Stromal cell of bone marrow (primary cell): ENCODE data around the gene SRSF7.
"Not testable (repeated sequence)": the region's sequence is repeated elsewhere in the genome, so short reads cannot be mapped to it uniquely, and the experiment has no call there.

Experiments used
- DNase-seq: peaks from one replicate; pipeline ENCODE4 v3.0.0-alpha.2; 2012; ENCODE audit warnings: low read depth

Gene SRSF7

GRCh38 chr2:38750891-38751595, at the start of gene SRSF7:
TSS of gene SRSF7 (minus strand) at chr2:38751361. CDS start at chr2:38751256, 105 bp downstream.
- DNase-seq: peak; percentile 99

GRCh38 chr2:38797953-38798352, 46.8 kb upstream of the SRSF7 start:
- DNase-seq: no peak

- no peak for DNase-seq
Observed at GRCh38 chr2:38797250-38797676, 46.1 kb upstream of the SRSF7 start.

GRCh38 chr2:38795016-38795415, 43.9 kb upstream of the SRSF7 start:
- DNase-seq: not testable (repeated sequence)

GRCh38 chr2:38794235-38794946, 43.2 kb upstream of the SRSF7 start:
- no peak for DNase-seq

GRCh38 chr2:38793511-38793910, 42.4 kb upstream of the SRSF7 start:
- no peak for DNase-seq

- DNase-seq: no peak
Observed at GRCh38 chr2:38792751-38793150, 41.6 kb upstream of the SRSF7 start.

GRCh38 chr2:38792321-38792720, 41.2 kb upstream of the SRSF7 start:
- DNase-seq: not testable (repeated sequence)

GRCh38 chr2:38791744-38792143, 40.6 kb upstream of the SRSF7 start:
- no peak for DNase-seq

GRCh38 chr2:38789691-38790090, 38.5 kb upstream of the SRSF7 start:
- DNase-seq: no peak

- DNase-seq: no peak
Observed at GRCh38 chr2:38788306-38788705, 37.1 kb upstream of the SRSF7 start.

- DNase-seq: no peak
Observed at GRCh38 chr2:38783586-38783985, 32.4 kb upstream of the SRSF7 start.

- DNase-seq: no peak
Observed at GRCh38 chr2:38778687-38779082, 27.5 kb upstream of the SRSF7 start.

GRCh38 chr2:38776531-38776930, 25.4 kb upstream of the SRSF7 start:
- DNase-seq: no peak

GRCh38 chr2:38775921-38776225, 24.7 kb upstream of the SRSF7 start:
- no peak for DNase-seq

GRCh38 chr2:38775097-38775920, 24.1 kb upstream of the SRSF7 start:
- DNase-seq: no peak

- peak; percentile 10 for DNase-seq
Observed at GRCh38 chr2:38771632-38772031, 20.5 kb upstream of the SRSF7 start.

GRCh38 chr2:38765551-38765950, 14.4 kb upstream of the SRSF7 start:
- DNase-seq: no peak

- DNase-seq: no peak
Observed at GRCh38 chr2:38765149-38765548, 14.0 kb upstream of the SRSF7 start.

GRCh38 chr2:38763728-38764127, 12.6 kb upstream of the SRSF7 start:
- no peak for DNase-seq

GRCh38 chr2:38763228-38763627, 12.1 kb upstream of the SRSF7 start:
- DNase-seq: no peak

GRCh38 chr2:38755891-38756290, 4.7 kb upstream of the SRSF7 start:
- DNase-seq: not testable (repeated sequence)

GRCh38 chr2:38754506-38754905, 3.3 kb upstream of the SRSF7 start:
- DNase-seq: no peak
